Measurements from ENCODE around the gene DDHD1.
"Not testable (repeated sequence)": the region's sequence is repeated elsewhere in the genome, so short reads cannot be mapped to it uniquely, and the experiment has no call there.

Gene DDHD1

GRCh38 chr14:53137568-53138203 lies 15.4 kb downstream of the DDHD1 start:
- TF ChIP-seq CTCF (IDR thresholded peaks at IDR 0.05; ENCODE audit: poor library complexity, severe bottlenecking) = no peak
- Histone ChIP-seq H3K4me3 (ENCODE audit: severe bottlenecking) (no peak overlapping the region), H3K9me3 (ENCODE audit: severe bottlenecking) (peaks cover 12% of the 10 kb centered on the region), H3K4me1 (ENCODE audit: insufficient read depth, poor library complexity, severe bottlenecking) (no peaks in the 10 kb centered on the region), H3K27ac (ENCODE audit: poor library complexity, severe bottlenecking) (no peak overlapping the region), H3K27me3 (ENCODE audit: insufficient read depth, poor library complexity, severe bottlenecking) (no peaks in the 10 kb centered on the region), H3K36me3 (ENCODE audit: low read depth) (no peaks in the 10 kb centered on the region)
- no peak for DNase-seq (ENCODE audit: low spot score)
- ATAC-seq (ENCODE audit: low read depth) = no peak

GRCh38 chr14:53130491-53130890 lies 22.6 kb downstream of the DDHD1 start:
- ATAC-seq (ENCODE audit: low read depth); H3K4me3 ChIP-seq (ENCODE audit: severe bottlenecking); H3K27me3 ChIP-seq (ENCODE audit: insufficient read depth, poor library complexity, severe bottlenecking); H3K4me1 ChIP-seq (ENCODE audit: insufficient read depth, poor library complexity, severe bottlenecking); H3K36me3 ChIP-seq (ENCODE audit: low read depth); DNase-seq (ENCODE audit: low spot score); H3K9me3 ChIP-seq (ENCODE audit: severe bottlenecking); H3K27ac ChIP-seq (ENCODE audit: poor library complexity, severe bottlenecking): not testable (repeated sequence)

- no peaks in the 10 kb centered on the region for H3K4me1 ChIP-seq (ENCODE audit: insufficient read depth, poor library complexity, severe bottlenecking)
- no peak for DNase-seq (ENCODE audit: low spot score)
- H3K36me3 ChIP-seq (ENCODE audit: low read depth) = no peaks in the 10 kb centered on the region
- TF ChIP-seq CTCF (IDR thresholded peaks at IDR 0.05; ENCODE audit: poor library complexity, severe bottlenecking) = no peak
- H3K9me3 ChIP-seq (ENCODE audit: severe bottlenecking) = no peaks in the 10 kb centered on the region
- no peak overlapping the region for H3K4me3 ChIP-seq (ENCODE audit: severe bottlenecking)
- H3K27me3 ChIP-seq (ENCODE audit: insufficient read depth, poor library complexity, severe bottlenecking) = no peaks in the 10 kb centered on the region
- no peak overlapping the region for H3K27ac ChIP-seq (ENCODE audit: poor library complexity, severe bottlenecking)
- ATAC-seq (ENCODE audit: low read depth) = no peak
Measured at GRCh38 chr14:53128303-53129028, 24.7 kb downstream of the DDHD1 start.

GRCh38 chr14:53127832-53128231 lies 25.3 kb downstream of the DDHD1 start:
- Histone ChIP-seq H3K9me3 (ENCODE audit: severe bottlenecking) (no peaks in the 10 kb centered on the region), H3K27me3 (ENCODE audit: insufficient read depth, poor library complexity, severe bottlenecking) (no peaks in the 10 kb centered on the region), H3K36me3 (ENCODE audit: low read depth) (no peaks in the 10 kb centered on the region), H3K4me1 (ENCODE audit: insufficient read depth, poor library complexity, severe bottlenecking) (no peaks in the 10 kb centered on the region), H3K27ac (ENCODE audit: poor library complexity, severe bottlenecking) (no peak overlapping the region), H3K4me3 (ENCODE audit: severe bottlenecking) (no peak overlapping the region)
- DNase-seq (ENCODE audit: low spot score) = no peak
- no peak for TF ChIP-seq CTCF (IDR thresholded peaks at IDR 0.05; ENCODE audit: poor library complexity, severe bottlenecking)
- ATAC-seq (ENCODE audit: low read depth) = no peak

- Histone ChIP-seq H3K4me3 (ENCODE audit: severe bottlenecking) (no peak overlapping the region), H3K27me3 (ENCODE audit: insufficient read depth, poor library complexity, severe bottlenecking) (no peaks in the 10 kb centered on the region), H3K27ac (ENCODE audit: poor library complexity, severe bottlenecking) (no peak overlapping the region), H3K4me1 (ENCODE audit: insufficient read depth, poor library complexity, severe bottlenecking) (no peaks in the 10 kb centered on the region), H3K36me3 (ENCODE audit: low read depth) (no peaks in the 10 kb centered on the region), H3K9me3 (ENCODE audit: severe bottlenecking) (no peaks in the 10 kb centered on the region)
- no peak for DNase-seq (ENCODE audit: low spot score)
- ATAC-seq (ENCODE audit: low read depth) = no peak
- no peak for TF ChIP-seq CTCF (IDR thresholded peaks at IDR 0.05; ENCODE audit: poor library complexity, severe bottlenecking)
Measured at GRCh38 chr14:53127151-53127550, 26.0 kb downstream of the DDHD1 start.

Data from RWPE2 (cell line).